ENCODE results near the gene MYO9A.

Gene MYO9A

DNA sequence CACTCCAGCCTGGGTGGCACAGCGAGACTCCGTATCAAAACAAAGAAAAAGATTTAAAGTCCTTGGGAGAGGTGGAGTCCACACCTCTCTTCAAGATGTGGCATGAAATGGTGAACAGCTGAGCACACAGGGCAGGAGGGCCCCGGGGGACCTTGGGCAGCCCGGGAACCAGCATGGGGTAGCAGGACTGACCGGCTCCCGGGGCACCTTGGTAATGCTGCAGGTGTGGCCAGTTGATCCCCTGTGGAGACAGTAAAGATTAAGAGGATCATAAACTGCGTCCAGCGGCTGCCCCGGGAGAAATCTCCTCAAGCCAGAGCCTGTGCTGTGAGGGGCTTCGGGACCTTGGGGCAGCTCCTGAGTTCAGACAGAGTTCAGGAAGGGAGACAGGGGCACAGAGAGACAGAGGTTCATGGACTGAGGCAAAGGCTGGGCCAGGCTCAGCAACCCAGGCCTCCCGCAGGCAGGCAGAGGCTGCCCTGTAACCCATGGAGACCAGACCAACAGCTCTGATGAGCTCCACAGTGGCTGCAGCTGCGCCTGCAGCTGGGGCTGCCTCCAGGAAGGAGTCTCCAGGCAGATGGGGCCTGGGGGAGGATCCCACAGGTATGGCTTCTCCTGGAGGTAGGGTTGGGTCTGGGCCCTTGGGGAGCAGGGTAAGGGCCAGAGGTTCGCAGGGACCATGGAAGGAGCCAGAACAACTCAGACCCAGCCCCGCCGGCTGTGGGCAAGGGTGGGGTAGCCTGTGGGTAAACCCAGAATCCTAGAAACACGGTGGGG lies 307.5 kb downstream of the MYO9A start, which contains the start of gene NR2E3:
NR2E3 (plus strand) TSS at position 299 of the 780 bp plus-strand sequence; CDS start at position 489, 190 bp downstream.
- no peak for DNase-seq

DNA sequence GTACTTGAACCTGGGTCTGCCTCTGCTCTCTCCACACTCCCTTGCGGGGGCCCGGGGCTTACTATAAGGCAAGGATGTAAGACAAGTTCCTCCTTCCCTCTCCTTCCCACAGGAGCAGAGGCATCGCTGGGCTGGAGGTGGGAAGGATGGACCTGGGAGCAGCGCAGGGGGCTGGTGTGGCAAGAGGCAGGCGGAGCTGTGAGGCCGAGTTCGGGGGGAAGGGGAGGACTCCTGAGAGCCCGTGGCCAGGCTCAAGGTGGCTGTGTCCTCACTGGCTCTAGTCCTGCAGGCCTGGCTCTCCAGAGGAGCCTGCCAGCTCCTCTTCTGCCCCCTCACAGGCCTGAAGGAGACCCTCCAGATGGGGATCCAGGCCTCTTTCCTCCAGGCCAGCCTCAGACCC lies 308.6 kb downstream of the MYO9A start:
- no peak for DNase-seq

DNA sequence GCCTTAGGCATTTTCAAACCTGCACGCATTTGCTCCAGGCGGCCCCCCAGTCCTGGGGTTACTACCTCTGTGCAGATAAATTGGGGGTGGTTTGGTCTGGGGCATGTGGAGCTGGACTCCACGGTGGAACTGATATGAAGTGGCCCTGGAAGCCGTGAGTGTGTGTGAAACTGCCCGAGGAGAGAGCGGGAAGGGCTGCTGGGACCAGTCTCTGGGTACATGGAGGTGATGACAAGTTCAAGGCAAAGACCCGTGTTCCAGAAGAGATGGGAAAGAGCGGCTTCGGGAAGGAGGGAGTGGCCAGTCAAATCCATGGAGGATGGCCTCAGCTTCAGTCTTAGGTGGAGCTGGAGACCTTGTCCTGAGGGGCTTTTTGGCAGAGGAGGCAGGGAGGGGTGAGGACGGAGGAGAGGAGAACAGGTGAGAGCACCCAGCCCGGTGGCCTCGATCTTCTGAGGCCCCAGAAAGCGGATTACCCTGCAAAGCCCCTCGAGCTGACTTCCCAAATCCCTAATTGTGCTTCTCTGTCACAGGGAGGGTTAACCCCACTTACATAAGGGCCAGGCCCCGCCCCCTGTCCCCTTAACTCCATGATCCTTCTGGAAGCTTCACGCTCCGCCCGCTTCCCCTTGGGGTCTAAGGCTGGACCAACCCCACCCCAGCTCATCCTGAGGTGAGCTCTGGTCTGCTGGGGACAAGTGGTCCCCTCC lies 309.5 kb downstream of the MYO9A start:
- no peak for DNase-seq

DNA sequence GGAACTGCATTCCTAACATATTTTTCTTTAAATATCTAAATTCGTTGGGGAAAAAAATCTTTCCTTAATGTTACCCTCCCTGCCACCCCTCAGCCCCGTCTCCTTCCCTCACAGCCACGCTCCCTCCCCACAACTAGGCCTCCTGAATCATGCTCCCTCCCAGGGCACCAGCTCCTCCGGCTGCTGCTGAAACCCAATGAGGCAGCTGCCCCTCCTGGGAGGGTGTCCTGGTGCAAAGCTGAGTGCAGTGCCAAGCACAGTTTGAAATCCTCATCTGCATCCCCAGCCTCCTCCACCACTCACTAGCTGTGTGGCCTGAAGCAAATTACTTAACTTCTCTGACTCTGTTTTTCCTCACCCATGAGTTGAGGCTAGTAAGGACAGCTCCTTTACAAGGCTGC lies 310.3 kb downstream of the MYO9A start:
- no peak for DNase-seq

DNA sequence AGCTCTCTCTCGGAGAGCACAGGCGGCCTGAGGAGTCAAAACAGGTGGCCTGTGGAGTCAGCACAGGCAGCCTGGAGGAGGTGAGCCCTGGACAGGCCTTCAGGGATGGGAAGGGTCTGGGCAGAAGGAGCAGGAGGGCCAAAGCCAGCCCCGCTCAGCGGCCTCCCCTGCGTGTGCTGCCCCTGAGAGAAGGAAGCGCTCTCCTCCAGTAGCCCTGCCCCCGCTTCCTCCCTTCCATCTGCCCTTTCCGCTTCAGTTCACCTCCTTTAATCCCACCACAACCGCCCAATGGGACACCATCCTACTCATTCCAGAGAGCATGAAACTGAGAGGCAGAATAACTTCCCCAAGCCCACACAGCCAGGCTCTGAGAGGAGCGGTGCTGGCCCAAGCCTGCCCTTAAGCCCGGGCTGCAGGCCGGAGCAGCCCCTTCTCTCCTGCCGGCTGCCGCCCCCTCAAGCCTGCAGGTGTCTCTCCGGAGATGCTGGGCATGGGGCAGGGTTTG lies 310.8 kb downstream of the MYO9A start:
- no peak for DNase-seq

DNA sequence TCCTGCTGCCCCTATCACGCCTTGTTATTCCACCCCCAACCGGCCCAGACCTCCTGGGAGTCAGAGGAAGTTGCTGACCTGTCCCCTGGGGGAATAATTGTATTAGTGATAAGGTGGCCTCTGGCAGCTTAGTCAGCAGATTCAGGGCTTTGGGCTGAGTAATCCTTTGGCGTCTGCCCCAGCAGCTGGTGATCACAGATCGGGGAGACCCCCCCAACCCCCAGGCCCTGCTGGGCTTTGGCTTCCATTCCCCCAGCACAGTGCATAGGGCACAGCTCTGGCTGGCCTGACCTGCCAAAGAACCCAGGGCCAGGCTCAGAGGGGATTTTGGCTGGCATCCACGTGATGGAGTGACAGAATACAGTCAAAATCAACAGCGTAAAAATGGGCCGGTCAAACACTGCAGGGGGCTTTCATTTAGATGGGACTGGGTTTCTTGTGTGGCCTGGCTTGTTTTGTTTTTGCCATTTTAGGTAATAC lies 311.5 kb downstream of the MYO9A start:
- DNase-seq = no peak

DNA sequence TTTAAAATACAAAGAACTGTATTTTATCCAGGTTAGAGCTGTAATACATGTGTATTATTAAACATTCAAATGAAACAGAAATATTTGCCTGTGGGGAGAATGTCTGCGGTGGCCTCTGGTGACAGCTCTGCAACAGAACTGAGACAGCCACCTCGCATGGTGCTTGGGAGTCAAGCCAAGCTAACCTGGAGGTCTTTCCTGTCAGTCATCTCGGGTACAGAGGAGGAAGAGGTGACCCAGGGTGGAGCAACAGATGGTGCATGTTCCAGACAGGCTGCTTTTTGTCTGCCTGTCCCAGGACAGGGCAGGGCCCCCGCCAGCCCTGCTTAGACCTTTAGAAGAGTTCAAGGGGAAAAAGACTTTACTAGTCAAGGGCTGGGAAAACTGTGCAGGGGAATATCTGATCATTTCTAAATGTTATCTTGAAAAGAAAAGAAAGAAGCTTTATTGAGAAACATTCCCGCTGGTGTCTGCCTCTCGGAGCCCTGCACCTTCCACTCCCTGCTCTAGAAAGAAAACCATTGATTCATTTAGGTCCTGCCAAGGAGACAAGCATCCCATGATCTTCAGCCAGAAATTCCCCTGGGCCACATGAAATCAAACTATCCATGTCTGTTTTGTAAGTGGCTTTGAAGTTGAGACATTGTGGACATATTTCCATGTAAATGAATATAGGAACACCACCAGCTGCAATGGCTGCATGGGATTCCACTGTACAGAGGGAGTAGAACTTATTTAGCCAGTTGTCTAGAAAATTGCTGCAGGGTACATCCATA lies 313.1 kb downstream of the MYO9A start:
- no peak for DNase-seq

DNA sequence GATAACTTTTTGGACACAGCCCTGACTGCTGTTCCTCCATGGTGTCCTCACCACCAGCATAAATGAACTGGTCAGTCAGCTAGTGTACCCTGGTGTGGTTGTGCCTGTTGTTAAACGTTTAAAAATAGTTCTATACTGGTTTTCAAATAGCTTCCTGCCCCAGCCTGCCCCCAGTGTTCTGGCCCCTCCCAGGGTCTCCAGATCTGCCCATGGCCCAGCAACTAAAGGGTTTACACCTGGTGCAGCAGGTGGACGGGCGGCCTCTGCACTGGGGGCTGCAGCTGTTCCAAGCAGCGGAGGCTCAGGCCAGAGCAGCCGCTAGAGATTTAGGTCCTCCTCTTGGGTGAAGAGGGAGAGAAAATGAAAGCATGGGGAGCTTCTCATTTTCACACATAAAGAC lies 313.7 kb downstream of the MYO9A start:
- no peak for DNase-seq

DNA sequence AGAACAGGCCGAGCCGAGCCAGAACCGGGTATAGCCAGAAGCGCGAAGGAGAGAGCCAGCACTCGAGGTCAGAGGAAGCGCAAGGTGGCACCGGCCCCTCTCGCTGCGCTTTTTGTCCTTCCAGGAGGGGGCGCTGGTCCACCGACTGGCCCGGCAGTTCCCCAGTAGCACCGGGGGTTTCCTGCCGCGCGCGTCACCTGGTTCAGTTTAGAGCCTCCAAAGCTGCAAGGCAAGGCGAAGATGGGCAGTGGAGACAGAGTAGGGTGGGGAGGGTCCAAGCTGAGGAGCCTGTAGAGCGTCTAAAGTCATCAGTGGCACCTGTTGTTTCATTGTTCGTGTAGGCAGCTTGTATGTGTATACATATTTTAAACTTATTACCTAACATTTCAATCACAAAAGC lies 315.2 kb downstream of the MYO9A start:
- DNase-seq = no peak

DNA sequence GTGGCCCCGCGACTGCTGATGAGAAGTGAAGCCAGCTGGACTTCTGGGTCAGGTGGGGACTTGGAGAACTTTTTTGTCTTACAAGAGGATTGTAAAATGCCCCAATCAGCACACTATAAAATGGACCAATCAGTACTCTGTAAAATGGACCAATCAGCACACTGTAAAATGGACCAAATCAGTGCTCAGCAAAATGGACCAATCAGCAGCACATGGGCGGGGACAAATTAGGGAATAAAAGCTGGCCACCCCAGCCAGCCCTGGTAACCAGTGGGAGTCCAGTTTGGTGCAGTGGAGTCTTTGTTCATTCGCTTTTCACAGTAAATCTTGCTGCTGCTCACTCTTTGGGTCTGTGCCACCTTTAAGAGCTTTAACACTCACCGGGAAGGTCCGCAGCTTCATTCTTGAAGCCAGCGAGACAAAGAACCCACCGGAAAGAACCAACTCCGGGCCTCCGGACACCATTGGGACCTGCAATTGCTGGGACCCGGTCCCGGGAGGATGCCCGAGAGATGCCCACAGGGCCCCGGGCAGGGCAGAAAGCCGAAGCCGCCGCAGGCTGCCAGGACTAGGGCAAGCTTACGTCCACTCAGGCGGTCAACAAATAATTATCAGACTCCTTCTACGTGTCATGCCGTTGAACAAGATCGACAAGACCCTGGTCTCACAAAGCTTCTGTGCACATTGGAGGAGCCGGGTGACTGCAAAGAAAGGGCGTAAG lies 315.9 kb downstream of the MYO9A start:
- no peak for DNase-seq

DNA sequence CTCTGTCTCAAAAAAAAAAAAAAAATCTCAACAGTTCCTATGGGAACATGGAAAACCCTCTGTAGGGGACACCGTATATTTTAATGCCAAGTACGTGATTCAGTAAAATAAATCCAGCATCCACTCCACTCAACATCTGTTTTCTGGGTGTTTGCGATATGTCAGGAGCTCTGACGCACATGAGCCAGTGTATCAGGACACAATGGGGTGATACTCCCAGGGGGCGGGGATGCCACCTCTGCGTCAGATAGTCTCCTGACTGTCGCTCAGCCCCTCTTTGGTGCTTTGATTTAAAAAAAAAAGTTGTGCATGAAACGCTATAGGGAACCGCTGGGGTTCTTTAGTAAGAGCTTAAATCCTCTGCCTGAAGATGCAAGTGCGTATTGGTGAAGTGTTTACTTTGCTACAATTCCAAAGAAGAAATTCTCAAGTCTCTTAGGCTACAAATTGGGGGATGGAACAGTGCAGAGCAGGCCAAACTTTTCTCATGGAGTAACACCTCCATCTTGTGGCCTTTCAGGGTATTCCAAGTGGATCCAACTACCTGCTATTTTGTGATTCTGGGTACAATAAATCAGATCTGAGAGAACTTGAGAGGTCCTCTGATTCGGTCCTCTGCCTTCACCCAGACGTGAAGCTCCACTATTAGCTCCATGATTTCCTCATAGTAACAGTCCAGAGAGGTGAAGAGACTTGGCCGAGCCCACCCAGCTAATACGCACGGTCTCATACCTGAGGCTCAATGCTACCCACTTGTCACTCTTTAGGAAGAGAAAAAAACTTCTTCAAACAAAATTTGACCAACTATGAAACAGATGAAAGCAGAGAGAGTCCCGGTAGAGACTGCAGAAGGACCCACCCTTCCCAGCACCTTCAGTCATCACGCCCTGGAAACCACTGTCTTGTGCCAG lies 316.9 kb downstream of the MYO9A start:
- peak; percentile 56 for DNase-seq

DNA sequence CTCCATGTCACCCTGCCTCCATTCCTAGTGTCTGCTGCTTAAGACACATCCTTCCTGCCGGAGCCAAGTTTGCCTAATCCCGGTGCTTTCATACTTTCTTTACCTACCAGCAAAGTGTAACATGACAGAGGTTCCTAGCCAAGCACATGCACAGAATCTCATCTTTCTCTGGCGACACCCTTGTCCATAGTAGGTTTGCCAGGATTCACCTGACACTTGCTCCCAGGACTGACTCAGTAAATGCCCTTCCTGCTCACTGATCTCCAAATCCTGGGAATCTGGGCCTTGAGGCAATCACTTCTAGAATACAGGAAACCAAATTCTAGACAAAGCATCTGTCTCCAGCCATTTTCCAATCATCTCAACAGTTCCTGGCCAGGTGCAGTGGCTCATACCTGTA lies 317.8 kb downstream of the MYO9A start:
- no peak for DNase-seq

DNA sequence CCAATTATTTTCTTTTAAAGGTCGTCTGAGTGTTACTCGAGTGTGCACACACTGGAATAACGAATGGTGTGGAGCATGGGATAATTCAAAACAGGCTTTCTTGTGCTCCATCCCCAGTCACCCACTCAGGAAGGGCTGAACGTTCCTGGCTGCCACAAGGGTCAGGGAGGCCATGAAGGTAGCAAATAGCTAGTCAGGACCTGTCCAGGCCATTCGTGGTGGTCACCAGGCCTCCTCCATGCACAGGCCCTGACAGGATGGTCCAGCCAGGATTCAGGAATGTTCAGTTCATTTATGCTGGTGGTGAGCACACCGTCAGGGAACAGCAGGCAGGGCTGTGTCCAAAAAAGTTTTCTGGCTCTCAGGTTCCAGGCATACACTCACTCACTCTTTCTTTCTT lies 319.3 kb downstream of the MYO9A start:
- DNase-seq = no peak

DNA sequence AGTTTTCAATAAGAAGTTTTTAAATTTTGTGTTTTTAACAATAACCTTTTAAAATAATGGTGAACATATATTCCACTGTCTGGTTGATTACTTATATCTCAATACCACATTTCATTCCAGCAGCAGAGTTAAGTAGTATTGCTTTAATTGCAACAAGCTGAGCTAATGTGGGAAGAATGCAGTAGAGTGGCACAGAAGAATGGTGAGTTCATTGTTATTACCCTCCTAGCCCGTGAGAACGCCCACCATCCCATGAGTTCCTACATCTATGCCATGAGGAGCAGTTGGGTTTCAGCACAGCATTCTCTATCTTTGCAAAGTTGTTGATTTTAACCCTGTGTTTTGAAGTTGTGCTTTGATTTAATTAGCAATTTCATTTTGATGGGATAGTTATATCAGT lies 325.4 kb downstream of the MYO9A start:
- no peak for DNase-seq

DNA sequence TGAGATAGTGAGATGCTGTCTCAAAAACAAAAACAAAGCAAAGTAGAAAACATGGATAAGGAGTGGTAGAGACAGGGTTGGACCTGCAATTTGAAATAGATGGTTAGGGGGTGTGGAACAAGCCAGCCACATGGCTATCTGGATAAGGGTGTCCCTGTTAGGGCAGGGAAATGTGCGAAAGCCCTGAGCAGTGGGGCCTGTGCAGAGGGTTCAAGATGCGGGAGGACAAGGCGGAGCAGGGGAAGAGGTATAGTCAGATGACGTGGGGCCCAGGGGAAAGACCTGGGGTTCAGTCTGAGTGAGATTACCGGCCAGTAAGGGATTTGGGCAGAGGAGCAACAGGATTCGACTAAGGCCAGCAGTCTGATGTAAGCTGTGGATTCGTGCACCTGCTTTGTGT lies 326.0 kb downstream of the MYO9A start:
- no peak for DNase-seq

DNA sequence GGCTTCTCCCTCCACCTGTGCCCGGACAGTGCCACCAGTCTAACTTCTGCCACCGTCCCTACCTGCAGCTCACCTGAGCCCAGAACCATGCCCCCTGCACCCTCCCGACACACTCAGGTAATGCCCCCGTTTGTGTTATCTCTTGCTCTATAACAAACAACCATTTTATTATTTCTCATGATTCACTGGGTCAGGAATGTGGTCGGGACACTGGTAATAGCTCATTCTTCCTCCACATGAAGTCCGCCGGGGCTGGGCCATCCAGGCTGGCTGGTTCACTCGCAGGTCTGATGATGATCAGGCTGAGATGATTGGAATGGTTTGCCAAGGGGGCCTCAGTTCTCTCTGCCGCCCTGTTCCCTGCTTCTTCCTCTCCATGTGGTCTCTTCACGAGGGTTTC lies 327.9 kb downstream of the MYO9A start:
- DNase-seq = no peak

DNA sequence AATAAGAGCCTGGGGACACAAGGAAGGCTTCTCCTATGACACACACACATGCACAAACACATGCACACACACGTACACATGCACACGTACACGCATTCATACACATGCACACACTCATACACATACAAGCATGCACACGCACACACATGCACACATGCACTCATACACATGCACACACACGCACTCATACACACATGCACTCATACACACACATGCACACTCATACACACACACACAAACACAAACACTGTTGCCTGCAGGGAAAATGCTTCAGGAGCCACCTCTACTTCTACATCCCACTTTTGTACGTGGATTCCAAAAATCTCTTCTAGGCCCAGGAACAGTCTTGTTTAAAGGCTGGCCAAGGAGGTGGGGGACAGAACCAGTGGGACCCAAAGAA lies 328.3 kb downstream of the MYO9A start:
- DNase-seq = no peak

DNA sequence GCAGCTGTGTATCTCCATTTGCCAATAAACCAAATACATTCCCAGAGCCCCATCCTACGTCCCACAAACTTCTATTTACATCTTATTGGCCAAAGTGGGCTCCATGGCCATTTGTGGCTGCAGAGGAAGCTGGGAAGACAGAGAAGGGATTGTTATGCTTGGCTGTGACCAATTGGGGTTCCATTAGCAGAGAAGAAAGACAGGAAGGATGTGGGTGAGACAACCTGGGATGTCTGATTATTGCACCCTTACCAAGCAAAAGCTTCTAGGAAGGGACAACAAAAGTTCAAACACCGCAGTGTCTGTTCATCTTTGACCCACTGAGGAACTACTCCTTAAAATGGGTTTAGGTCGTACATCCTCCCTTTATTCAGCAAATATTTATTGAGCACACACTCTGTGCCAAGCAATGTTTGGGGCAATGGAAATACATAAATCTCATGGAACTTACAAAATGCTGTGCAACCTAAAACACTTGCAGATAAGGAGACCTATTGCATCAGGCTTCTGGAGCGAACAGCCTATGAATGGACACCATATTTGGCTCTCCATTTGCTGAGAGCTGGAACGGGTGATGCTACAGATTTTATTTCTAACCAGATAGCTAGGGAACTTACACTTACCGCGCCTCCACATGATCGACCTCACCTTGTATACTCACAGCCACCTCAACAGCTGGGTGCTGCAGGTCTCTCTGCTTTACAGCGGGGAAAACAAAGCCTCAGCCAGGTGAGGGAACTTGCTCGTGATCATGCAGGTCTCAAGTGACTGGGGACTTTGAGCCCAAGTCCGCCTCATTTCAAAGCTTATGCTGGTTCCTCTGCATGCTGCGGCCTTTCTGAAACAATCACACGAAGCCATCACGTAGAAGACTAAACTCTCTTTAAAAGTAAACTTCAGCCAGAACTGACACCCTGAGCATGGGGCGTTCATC lies 329.0 kb downstream of the MYO9A start:
- no peak for DNase-seq

DNA sequence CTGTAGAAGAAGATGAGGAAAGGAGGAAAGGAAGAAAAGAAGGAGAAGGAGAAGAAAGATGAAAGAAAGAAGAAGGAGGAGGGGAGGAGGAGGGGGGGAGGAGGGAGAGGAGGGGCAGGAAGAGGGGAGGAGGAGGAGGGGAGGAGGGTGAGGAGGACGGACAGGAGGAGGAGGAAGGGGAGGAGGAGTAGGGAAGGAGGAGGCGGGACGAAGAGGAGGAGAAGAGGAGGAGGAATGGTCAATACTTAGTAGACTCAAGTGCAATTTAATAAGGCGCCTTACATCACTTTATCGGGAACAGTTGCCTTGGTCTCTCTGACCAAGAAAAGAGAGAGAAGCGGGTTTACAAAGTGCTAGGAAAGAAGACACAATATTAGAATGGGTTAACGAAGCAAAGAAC lies 331.3 kb downstream of the MYO9A start:
- DNase-seq = no peak

DNA sequence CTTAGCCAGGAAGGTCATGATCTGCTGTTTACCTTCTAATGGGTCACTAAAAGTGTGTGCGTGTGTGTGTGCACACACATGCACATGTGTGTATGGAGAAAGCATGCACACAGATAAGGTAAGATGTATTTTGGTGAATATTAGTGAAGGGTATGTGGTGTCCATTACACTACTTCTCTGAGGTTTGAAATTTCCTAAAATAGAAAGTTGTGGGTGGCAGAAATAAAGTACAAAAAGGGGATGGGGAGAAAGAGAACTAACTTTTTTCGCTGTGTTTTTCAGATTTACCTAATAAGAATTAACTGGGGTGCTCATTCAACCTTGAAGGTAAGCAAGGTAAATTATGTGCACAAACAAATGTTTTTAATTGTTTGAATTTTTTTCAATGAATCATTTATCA lies 332.0 kb downstream of the MYO9A start:
- DNase-seq = no peak
